LoVo (cell line): ENCODE data around the gene VIM.
"Not testable (repeated sequence)": the region's sequence is repeated elsewhere in the genome, so short reads cannot be mapped to it uniquely, and the experiment has no call there.

Experiments used
- DNase-seq: peaks from one replicate; pipeline ENCODE4 v3.0.0-alpha.2; 2016; ENCODE audit warnings: low spot score

Gene VIM

GRCh38 chr10:17233286-17233991 lies 5.4 kb downstream of the VIM start:
- DNase-seq: no peak

- no peak for DNase-seq
These were observed 6.4 kb downstream of the VIM start for GRCh38 chr10:17234431-17234945.

GRCh38 chr10:17235136-17235535 lies 7.1 kb downstream of the VIM start:
- DNase-seq: no peak

- no peak for DNase-seq
These were observed 8.6 kb downstream of the VIM start for GRCh38 chr10:17236468-17237148.

- DNase-seq: no peak
These were observed 9.1 kb downstream of the VIM start for GRCh38 chr10:17237149-17237527.

GRCh38 chr10:17237915-17238444 lies 9.9 kb downstream of the VIM start:
- no peak for DNase-seq

- no peak for DNase-seq
These were observed 10.6 kb downstream of the VIM start for GRCh38 chr10:17238445-17239291.

- DNase-seq: no peak
These were observed 11.5 kb downstream of the VIM start for GRCh38 chr10:17239345-17240085.

GRCh38 chr10:17240096-17240495 lies 12.1 kb downstream of the VIM start:
- no peak for DNase-seq

GRCh38 chr10:17240616-17241015 lies 12.6 kb downstream of the VIM start:
- no peak for DNase-seq

GRCh38 chr10:17241611-17242333 lies 13.7 kb downstream of the VIM start:
- no peak for DNase-seq

GRCh38 chr10:17244700-17245365 lies 16.8 kb downstream of the VIM start:
- no peak for DNase-seq

- DNase-seq: no peak
These were observed 19.2 kb downstream of the VIM start for GRCh38 chr10:17247210-17247609.

- DNase-seq: no peak
These were observed 20.9 kb downstream of the VIM start for GRCh38 chr10:17248964-17249363.

- no peak for DNase-seq
These were observed 21.8 kb downstream of the VIM start for GRCh38 chr10:17249820-17250219.

GRCh38 chr10:17250736-17251135 lies 22.7 kb downstream of the VIM start:
- DNase-seq: no peak

- DNase-seq: not testable (repeated sequence)
These were observed 26.6 kb downstream of the VIM start for GRCh38 chr10:17254543-17255050.

GRCh38 chr10:17255512-17255911 lies 27.5 kb downstream of the VIM start:
- DNase-seq: no peak

- no peak for DNase-seq
These were observed 28.0 kb downstream of the VIM start for GRCh38 chr10:17256051-17256450.

GRCh38 chr10:17256627-17257026 lies 28.6 kb downstream of the VIM start:
- DNase-seq: no peak
